ENCODE data around the gene PRRT2.

DNA sequence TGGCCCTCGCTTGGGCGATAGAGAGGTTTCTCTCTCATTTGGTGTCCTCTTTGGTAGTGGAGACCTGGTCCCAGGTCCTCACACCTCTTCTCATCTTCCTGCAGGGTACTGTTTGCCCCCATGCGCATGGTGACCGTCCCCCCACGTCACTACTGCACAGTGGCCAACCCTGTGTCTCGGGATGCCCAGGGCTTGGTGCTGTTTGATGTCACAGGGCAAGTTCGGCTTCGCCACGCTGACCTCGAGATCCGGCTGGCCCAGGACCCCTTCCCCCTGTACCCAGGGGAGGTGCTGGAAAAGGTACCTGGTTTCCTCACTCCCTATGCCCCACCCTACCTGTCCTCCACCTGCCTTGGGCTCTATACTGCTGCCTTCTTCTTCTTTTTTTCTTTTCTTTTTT is 18.8 kb downstream of the PRRT2 start:
- no peak for TF ChIP-seq POLR2A (IDR thresholded peaks at IDR 0.05)
- TF ChIP-seq, protein P1, sequence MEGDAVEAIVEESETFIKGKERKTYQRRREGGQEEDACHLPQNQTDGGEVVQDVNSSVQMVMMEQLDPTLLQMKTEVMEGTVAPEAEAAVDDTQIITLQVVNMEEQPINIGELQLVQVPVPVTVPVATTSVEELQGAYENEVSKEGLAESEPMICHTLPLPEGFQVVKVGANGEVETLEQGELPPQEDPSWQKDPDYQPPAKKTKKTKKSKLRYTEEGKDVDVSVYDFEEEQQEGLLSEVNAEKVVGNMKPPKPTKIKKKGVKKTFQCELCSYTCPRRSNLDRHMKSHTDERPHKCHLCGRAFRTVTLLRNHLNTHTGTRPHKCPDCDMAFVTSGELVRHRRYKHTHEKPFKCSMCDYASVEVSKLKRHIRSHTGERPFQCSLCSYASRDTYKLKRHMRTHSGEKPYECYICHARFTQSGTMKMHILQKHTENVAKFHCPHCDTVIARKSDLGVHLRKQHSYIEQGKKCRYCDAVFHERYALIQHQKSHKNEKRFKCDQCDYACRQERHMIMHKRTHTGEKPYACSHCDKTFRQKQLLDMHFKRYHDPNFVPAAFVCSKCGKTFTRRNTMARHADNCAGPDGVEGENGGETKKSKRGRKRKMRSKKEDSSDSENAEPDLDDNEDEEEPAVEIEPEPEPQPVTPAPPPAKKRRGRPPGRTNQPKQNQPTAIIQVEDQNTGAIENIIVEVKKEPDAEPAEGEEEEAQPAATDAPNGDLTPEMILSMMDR (IDR thresholded peaks at IDR 0.05), result no peak
